ENCODE results near the gene DEFB110.

DEFB110 gene

GRCh38 chr6:49987749-49988148, 34.0 kb downstream of the DEFB110 start:
- TF ChIP-seq ZNF565 (CRISPR knock-in tag; conservative IDR thresholded peaks at IDR 0.05; ENCODE audit: low read depth) (no peak), ISL1 (CRISPR knock-in tag; IDR thresholded peaks at IDR 0.05) (no peak), ZNF70 (CRISPR knock-in tag; IDR thresholded peaks at IDR 0.05) (no peak), BACH2 (CRISPR knock-in tag; IDR thresholded peaks at IDR 0.05; ENCODE audit: borderline replicate concordance) (no peak), ZNF8 (CRISPR knock-in tag; IDR thresholded peaks at IDR 0.05) (no peak), ZFP30 (CRISPR knock-in tag; IDR thresholded peaks at IDR 0.05) (no peak), ESRRG (CRISPR knock-in tag; IDR thresholded peaks at IDR 0.05) (no peak), SNAI2 (CRISPR knock-in tag; IDR thresholded peaks at IDR 0.05) (no peak), OSR1 (CRISPR knock-in tag; IDR thresholded peaks at IDR 0.05) (no peak)
- TF ChIP-seq, protein P1, sequence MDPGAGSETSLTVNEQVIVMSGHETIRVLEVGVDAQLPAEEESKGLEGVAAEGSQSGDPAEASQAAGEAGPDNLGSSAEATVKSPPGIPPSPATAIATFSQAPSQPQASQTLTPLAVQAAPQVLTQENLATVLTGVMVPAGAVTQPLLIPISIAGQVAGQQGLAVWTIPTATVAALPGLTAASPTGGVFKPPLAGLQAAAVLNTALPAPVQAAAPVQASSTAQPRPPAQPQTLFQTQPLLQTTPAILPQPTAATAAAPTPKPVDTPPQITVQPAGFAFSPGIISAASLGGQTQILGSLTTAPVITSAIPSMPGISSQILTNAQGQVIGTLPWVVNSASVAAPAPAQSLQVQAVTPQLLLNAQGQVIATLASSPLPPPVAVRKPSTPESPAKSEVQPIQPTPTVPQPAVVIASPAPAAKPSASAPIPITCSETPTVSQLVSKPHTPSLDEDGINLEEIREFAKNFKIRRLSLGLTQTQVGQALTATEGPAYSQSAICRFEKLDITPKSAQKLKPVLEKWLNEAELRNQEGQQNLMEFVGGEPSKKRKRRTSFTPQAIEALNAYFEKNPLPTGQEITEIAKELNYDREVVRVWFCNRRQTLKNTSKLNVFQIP (CRISPR knock-in tag; IDR thresholded peaks at IDR 0.05; ENCODE audit: borderline replicate concordance, low read depth) = no peak
- TF ChIP-seq, protein P2, sequence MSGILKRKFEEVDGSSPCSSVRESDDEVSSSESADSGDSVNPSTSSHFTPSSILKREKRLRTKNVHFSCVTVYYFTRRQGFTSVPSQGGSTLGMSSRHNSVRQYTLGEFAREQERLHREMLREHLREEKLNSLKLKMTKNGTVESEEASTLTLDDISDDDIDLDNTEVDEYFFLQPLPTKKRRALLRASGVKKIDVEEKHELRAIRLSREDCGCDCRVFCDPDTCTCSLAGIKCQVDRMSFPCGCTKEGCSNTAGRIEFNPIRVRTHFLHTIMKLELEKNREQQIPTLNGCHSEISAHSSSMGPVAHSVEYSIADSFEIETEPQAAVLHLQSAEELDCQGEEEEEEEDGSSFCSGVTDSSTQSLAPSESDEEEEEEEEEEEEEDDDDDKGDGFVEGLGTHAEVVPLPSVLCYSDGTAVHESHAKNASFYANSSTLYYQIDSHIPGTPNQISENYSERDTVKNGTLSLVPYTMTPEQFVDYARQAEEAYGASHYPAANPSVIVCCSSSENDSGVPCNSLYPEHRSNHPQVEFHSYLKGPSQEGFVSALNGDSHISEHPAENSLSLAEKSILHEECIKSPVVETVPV (CRISPR knock-in tag; IDR thresholded peaks at IDR 0.05) = no peak
- ATAC-seq = no peak

GRCh38 chr6:49986551-49986950, 35.2 kb downstream of the DEFB110 start:
- no peak for ATAC-seq
- no peak for TF ChIP-seq GLIS3 (CRISPR knock-in tag; IDR thresholded peaks at IDR 0.05)
- TF ChIP-seq ESRRG (CRISPR knock-in tag; IDR thresholded peaks at IDR 0.05) = no peak
- no peak for TF ChIP-seq ZNF70 (CRISPR knock-in tag; IDR thresholded peaks at IDR 0.05)
- TF ChIP-seq, protein P3, sequence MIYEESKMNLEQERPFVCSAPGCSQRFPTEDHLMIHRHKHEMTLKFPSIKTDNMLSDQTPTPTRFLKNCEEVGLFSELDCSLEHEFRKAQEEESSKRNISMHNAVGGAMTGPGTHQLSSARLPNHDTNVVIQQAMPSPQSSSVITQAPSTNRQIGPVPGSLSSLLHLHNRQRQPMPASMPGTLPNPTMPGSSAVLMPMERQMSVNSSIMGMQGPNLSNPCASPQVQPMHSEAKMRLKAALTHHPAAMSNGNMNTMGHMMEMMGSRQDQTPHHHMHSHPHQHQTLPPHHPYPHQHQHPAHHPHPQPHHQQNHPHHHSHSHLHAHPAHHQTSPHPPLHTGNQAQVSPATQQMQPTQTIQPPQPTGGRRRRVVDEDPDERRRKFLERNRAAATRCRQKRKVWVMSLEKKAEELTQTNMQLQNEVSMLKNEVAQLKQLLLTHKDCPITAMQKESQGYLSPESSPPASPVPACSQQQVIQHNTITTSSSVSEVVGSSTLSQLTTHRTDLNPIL (CRISPR knock-in tag; IDR thresholded peaks at IDR 0.05; ENCODE audit: low read depth) = no peak
- TF ChIP-seq TOX (CRISPR knock-in tag; IDR thresholded peaks at IDR 0.05; ENCODE audit: borderline replicate concordance) = no peak
- no peak for TF ChIP-seq PPARA (CRISPR knock-in tag; IDR thresholded peaks at IDR 0.05; ENCODE audit: borderline replicate concordance)
- TF ChIP-seq TCF4 (CRISPR knock-in tag; IDR thresholded peaks at IDR 0.05; ENCODE audit: borderline replicate concordance) = no peak
- TF ChIP-seq, protein P2 (CRISPR knock-in tag; IDR thresholded peaks at IDR 0.05) = no peak
- TF ChIP-seq, protein P4, sequence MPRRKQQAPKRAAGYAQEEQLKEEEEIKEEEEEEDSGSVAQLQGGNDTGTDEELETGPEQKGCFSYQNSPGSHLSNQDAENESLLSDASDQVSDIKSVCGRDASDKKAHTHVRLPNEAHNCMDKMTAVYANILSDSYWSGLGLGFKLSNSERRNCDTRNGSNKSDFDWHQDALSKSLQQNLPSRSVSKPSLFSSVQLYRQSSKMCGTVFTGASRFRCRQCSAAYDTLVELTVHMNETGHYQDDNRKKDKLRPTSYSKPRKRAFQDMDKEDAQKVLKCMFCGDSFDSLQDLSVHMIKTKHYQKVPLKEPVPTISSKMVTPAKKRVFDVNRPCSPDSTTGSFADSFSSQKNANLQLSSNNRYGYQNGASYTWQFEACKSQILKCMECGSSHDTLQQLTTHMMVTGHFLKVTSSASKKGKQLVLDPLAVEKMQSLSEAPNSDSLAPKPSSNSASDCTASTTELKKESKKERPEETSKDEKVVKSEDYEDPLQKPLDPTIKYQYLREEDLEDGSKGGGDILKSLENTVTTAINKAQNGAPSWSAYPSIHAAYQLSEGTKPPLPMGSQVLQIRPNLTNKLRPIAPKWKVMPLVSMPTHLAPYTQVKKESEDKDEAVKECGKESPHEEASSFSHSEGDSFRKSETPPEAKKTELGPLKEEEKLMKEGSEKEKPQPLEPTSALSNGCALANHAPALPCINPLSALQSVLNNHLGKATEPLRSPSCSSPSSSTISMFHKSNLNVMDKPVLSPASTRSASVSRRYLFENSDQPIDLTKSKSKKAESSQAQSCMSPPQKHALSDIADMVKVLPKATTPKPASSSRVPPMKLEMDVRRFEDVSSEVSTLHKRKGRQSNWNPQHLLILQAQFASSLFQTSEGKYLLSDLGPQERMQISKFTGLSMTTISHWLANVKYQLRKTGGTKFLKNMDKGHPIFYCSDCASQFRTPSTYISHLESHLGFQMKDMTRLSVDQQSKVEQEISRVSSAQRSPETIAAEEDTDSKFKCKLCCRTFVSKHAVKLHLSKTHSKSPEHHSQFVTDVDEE (CRISPR knock-in tag; IDR thresholded peaks at IDR 0.05) = no peak
- TF ChIP-seq ARNTL (CRISPR knock-in tag; IDR thresholded peaks at IDR 0.05; ENCODE audit: borderline replicate concordance, low read depth) = no peak
- no peak for TF ChIP-seq ZNF8 (CRISPR knock-in tag; IDR thresholded peaks at IDR 0.05)
- TF ChIP-seq ISL1 (CRISPR knock-in tag; IDR thresholded peaks at IDR 0.05) = no peak
- TF ChIP-seq ZNF565 (CRISPR knock-in tag; conservative IDR thresholded peaks at IDR 0.05; ENCODE audit: low read depth) = no peak
- no peak for TF ChIP-seq PATZ1 (CRISPR knock-in tag; IDR thresholded peaks at IDR 0.05; ENCODE audit: borderline replicate concordance)
- no peak for TF ChIP-seq OSR1 (CRISPR knock-in tag; IDR thresholded peaks at IDR 0.05)
- TF ChIP-seq, protein P1 (CRISPR knock-in tag; IDR thresholded peaks at IDR 0.05; ENCODE audit: borderline replicate concordance, low read depth) = no peak
